ENCODE measurements around the gene LAMA2.

LAMA2 gene

GRCh38 chr6:129006724-129007514 lies 124.0 kb downstream of the LAMA2 start:
- no peak for DNase-seq (ENCODE audit: low spot score)

GRCh38 chr6:129007701-129008373 lies 124.9 kb downstream of the LAMA2 start:
- no peak for DNase-seq (ENCODE audit: low spot score)
- TF ChIP-seq CTCF (IDR thresholded peaks at IDR 0.05; ENCODE audit: extremely low read depth, missing control alignments), result no peak

More at GRCh38 chr6:129006724-129007514, 124.0 kb downstream of the LAMA2 start:
- TF ChIP-seq CTCF (IDR thresholded peaks at IDR 0.05; ENCODE audit: extremely low read depth, missing control alignments), result no peak

GRCh38 chr6:129008591-129008990 lies 125.7 kb downstream of the LAMA2 start:
- no peak for TF ChIP-seq CTCF (IDR thresholded peaks at IDR 0.05; ENCODE audit: extremely low read depth, missing control alignments)
- DNase-seq (ENCODE audit: low spot score), result no peak

- no peak for DNase-seq (ENCODE audit: low spot score)
- TF ChIP-seq CTCF (IDR thresholded peaks at IDR 0.05; ENCODE audit: extremely low read depth, missing control alignments), result no peak
Measured at GRCh38 chr6:129009851-129010250, 126.9 kb downstream of the LAMA2 start.

- no peak for DNase-seq (ENCODE audit: low spot score)
- TF ChIP-seq CTCF (IDR thresholded peaks at IDR 0.05; ENCODE audit: extremely low read depth, missing control alignments), result no peak
Measured at GRCh38 chr6:129014302-129014701, 131.4 kb downstream of the LAMA2 start.

- no peak for DNase-seq (ENCODE audit: low spot score)
- TF ChIP-seq CTCF (IDR thresholded peaks at IDR 0.05; ENCODE audit: extremely low read depth, missing control alignments), result no peak
Measured at GRCh38 chr6:129015721-129016120, 132.8 kb downstream of the LAMA2 start.

- DNase-seq (ENCODE audit: low spot score), result no peak
- TF ChIP-seq CTCF (IDR thresholded peaks at IDR 0.05; ENCODE audit: extremely low read depth, missing control alignments), result no peak
Measured at GRCh38 chr6:129016844-129017243, 133.9 kb downstream of the LAMA2 start.
